Measurements from ENCODE around the gene URGCP. TPM values are rescaled to one million over a fixed set of nuclear protein-coding genes. Genes with fewer than 3 reads are reported as not detected.

URGCP gene
- total and polyA plus RNA-seq, 8 donors: 25.5 to 37.5 (median 31.0) TPM

- DNase-seq (no peak), ATAC-seq (no peak)
- no peaks in the 10 kb centered on the region for H3K4me1 ChIP-seq
- H3K27me3 ChIP-seq: no peaks in the 10 kb centered on the region
- H3K27ac ChIP-seq: no peak overlapping the region
- intact Hi-C loops (cut with DNase I): no loop called here
- TF ChIP-seq CTCF (IDR thresholded peaks at IDR 0.05): no peak
- H3K9me3 ChIP-seq: no peaks in the 10 kb centered on the region
- no peak overlapping the region for H3K4me3 ChIP-seq
- peaks cover 0 to 56% of the 10 kb centered on the region in 2 donors for H3K36me3 ChIP-seq
These were observed 46.7 kb upstream of the URGCP start for GRCh38 chr7:43953071-43953470.

- no peak for TF ChIP-seq CTCF (IDR thresholded peaks at IDR 0.05)
- Histone ChIP-seq H3K9me3 (peaks cover 0 to 3% of the 10 kb centered on the region in 2 donors), H3K4me3 (no peak overlapping the region), H3K36me3 (peaks cover 0 to 60% of the 10 kb centered on the region in 2 donors), H3K27ac (no peak overlapping the region), H3K4me1 (no peaks in the 10 kb centered on the region), H3K27me3 (no peaks in the 10 kb centered on the region)
- DNase-seq: no peak
- intact Hi-C loops (cut with DNase I): no loop called here
- no peak for ATAC-seq
These were observed 45.6 kb upstream of the URGCP start for GRCh38 chr7:43952028-43952427.

GRCh38 chr7:43944286-43944685 lies 37.9 kb upstream of the URGCP start:
- peaks cover 0 to 3% of the 10 kb centered on the region in 2 donors for H3K9me3 ChIP-seq
- H3K27ac ChIP-seq: no peak overlapping the region
- H3K27me3 ChIP-seq: no peaks in the 10 kb centered on the region
- peaks cover 0 to 24% of the 10 kb centered on the region in 2 donors for H3K36me3 ChIP-seq
- intact Hi-C loops (cut with DNase I): no loop called here
- DNase-seq (no peak), ATAC-seq (no peak)
- TF ChIP-seq CTCF (IDR thresholded peaks at IDR 0.05): no peak
- H3K4me1 ChIP-seq: no peaks in the 10 kb centered on the region
- H3K4me3 ChIP-seq: no peak overlapping the region

DNA sequence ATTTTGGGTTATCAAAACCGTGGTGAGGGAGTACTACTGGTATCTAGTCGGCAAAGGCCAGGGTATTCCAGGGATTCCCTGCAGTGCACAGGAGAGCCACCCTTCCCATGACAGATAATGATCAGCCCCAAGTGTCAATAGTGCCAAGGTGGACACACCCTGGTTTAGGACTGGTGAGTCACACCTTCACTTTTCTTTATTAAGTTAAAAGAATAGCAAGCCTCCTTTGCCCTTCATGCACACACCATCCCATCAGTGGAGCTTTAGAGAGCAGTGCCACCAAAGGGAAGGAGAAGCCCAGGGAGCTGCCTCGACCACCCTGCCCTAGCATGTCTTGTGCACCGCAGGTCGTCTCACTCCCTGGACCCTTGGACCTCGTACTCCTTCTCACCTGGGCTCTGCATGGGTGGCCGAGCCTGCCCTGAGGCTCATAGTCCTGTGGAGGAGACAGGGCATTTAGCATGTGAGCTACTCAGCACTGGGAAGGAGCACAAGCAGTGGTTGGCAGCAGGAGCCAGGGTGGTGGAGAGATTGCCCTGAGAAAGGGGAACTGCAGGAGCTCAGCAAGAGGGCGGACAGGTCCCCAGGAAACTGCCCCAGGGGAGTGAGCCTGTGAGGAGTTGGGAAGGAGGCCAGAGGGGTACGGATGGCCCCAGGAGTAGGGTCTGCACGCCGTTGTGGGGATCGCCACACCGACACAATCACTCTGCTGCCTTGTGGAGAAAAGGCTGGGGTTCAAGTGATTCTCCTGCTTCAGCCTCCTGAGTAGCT lies 37.2 kb upstream of the URGCP start:
- DNase-seq (no peak), ATAC-seq (no peak)
- no peak for TF ChIP-seq CTCF (IDR thresholded peaks at IDR 0.05)
- H3K9me3 ChIP-seq: peaks cover 0 to 3% of the 10 kb centered on the region in 2 donors
- H3K4me1 ChIP-seq: no peaks in the 10 kb centered on the region
- no peak overlapping the region for H3K4me3 ChIP-seq
- H3K27ac ChIP-seq: no peak overlapping the region
- H3K27me3 ChIP-seq: no peaks in the 10 kb centered on the region
- intact Hi-C loops (cut with DNase I): no loop called here
- peaks cover 0 to 18% of the 10 kb centered on the region in 2 donors for H3K36me3 ChIP-seq

- DNase-seq: no peak
- TF ChIP-seq CTCF (IDR thresholded peaks at IDR 0.05): no peak
- Histone ChIP-seq H3K27me3 (no peaks in the 10 kb centered on the region), H3K4me3 (no peak overlapping the region), H3K4me1 (no peaks in the 10 kb centered on the region), H3K27ac (no peak overlapping the region), H3K9me3 (peaks cover 0 to 3% of the 10 kb centered on the region in 2 donors), H3K36me3 (peaks cover 0 to 14% of the 10 kb centered on the region in 2 donors)
- intact Hi-C loops (cut with DNase I): no loop called here
- ATAC-seq: no peak
These were observed 36.6 kb upstream of the URGCP start for GRCh38 chr7:43942997-43943396.
